ENCODE measurements around the gene DCUN1D3. TPM values are rescaled to one million over a fixed set of nuclear protein-coding genes. Genes with fewer than 3 reads are reported as not detected.
"Not testable (repeated sequence)": the region's sequence is repeated elsewhere in the genome, so short reads cannot be mapped to it uniquely, and the experiment has no call there.

The DCUN1D3 gene
- total RNA-seq, 1 donor from 2014 or later, result 24.2 TPM

DNA sequence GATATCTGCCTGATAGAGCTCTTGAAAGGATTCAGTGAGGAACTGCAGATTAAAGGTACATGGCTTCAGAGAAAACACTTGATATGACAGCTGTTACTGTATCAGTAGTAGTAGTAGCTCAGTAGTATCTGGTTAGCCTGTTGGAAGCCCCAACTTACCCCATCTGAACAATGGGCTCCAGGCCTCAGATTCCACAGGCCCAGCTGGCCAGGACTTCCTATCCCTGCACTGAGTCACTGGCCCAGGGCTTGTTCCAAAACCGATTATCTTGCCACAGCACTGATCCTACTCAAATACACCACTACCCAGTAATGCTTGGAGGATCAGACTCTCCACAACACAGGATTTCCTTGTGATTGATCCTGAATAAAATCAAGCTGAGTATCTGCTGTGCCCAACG is 32.6 kb downstream of the DCUN1D3 start:
- no peak for DNase-seq (ENCODE audit: low spot score, unreplicated experiment)
- peaks cover 4% of the 10 kb centered on the region for H3K36me3 Mint-ChIP-seq (ENCODE audit: insufficient read depth)
- H3K4me1 Mint-ChIP-seq (ENCODE audit: low read depth), result peaks cover 19% of the 10 kb centered on the region
- peak overlapping the region; percentile 54 for H3K27ac Mint-ChIP-seq
- no peaks in the 10 kb centered on the region for H3K27me3 Mint-ChIP-seq
- no peak for TF ChIP-seq CTCF (IDR thresholded peaks at IDR 0.05; ENCODE audit: unreplicated experiment)
- H3K4me3 Mint-ChIP-seq (ENCODE audit: low read depth), result no peak overlapping the region
- H3K9me3 Mint-ChIP-seq (ENCODE audit: low read depth), result peaks cover 3% of the 10 kb centered on the region

GRCh38 chr16:20866801-20867200 is 33.4 kb downstream of the DCUN1D3 start:
- H3K27ac Mint-ChIP-seq, result peak overlapping the region; percentile 53
- no peak for TF ChIP-seq CTCF (IDR thresholded peaks at IDR 0.05; ENCODE audit: unreplicated experiment)
- no peaks in the 10 kb centered on the region for H3K27me3 Mint-ChIP-seq

DNA sequence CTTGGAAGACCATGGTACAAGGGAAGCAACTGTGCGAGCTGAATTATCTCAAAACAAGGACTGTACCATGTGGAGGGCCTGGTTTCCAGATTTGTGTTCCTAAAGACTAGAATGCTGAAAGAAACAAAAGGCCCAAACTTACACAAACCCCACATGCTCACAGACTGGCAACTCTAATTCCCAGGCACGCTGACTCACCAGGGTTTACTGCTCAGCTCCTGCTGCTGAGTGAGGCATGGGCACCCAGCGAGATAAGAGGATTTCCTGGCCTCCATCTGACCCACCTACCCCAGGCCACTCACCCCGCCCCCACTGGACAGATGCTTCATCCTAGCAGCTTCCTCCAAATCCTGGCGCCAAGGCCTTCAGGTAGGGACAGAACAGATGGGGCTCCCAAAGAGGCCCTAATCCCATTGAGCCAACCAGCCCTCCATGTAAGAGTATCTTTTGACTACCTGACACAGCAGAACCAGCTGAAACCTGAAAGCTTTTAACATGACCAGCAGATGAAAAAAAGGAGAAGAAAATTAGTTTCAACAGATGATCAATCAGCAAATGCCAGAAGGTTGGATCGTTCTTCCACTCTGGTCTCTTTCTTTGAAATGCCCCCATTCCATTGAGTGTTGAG is 33.9 kb downstream of the DCUN1D3 start:
- Mint-ChIP-seq H3K36me3 (ENCODE audit: insufficient read depth) (peaks cover 7% of the 10 kb centered on the region), H3K4me3 (ENCODE audit: low read depth) (no peak overlapping the region), H3K27me3 (no peaks in the 10 kb centered on the region), H3K27ac (peak overlapping the region; percentile 78), H3K4me1 (ENCODE audit: low read depth) (peaks cover 11% of the 10 kb centered on the region), H3K9me3 (ENCODE audit: low read depth) (peaks cover 3% of the 10 kb centered on the region)
- no peak for DNase-seq (ENCODE audit: low spot score, unreplicated experiment)
- TF ChIP-seq CTCF (IDR thresholded peaks at IDR 0.05; ENCODE audit: unreplicated experiment), result no peak

More at GRCh38 chr16:20866801-20867200, 33.4 kb downstream of the DCUN1D3 start:
- Mint-ChIP-seq H3K4me1 (ENCODE audit: low read depth) (peaks cover 14% of the 10 kb centered on the region), H3K4me3 (ENCODE audit: low read depth) (no peak overlapping the region), H3K36me3 (ENCODE audit: insufficient read depth) (peaks cover 7% of the 10 kb centered on the region), H3K9me3 (ENCODE audit: low read depth) (peaks cover 3% of the 10 kb centered on the region)
- no peak for DNase-seq (ENCODE audit: low spot score, unreplicated experiment)

DNA sequence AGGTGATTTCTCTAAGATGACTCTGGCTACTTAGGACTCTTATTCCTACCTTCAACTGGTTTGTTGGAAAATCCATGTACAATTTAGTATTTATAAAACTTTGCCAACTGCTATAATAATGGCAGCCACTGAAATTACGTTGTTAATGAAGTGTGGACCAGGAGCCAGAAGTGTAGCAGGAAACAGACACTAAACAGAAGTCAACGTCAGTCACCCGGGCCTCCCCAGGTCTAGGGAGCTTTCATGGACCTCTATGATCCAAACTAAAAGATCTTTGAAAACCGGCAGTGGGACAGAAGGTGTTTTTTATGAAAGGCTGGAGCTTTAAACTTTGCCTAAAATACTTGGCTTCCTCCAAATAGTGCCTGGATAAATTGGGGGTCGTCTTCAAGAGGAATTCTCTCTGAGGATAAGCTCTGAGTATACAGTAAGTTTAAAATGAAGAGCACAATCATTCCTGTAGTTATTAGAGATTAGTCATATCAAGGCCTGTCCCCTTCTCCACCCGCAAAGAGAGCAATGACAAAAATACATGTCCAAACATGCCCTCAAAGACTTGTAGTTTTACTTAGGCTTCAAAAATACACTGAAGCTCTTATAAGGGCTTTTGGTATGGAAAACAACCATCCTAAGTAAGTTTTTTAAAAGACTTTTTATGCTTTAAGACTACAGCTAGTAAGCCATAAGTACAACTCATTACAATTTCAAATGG is 34.6 kb downstream of the DCUN1D3 start:
- no peaks in the 10 kb centered on the region for H3K27me3 Mint-ChIP-seq

DNA sequence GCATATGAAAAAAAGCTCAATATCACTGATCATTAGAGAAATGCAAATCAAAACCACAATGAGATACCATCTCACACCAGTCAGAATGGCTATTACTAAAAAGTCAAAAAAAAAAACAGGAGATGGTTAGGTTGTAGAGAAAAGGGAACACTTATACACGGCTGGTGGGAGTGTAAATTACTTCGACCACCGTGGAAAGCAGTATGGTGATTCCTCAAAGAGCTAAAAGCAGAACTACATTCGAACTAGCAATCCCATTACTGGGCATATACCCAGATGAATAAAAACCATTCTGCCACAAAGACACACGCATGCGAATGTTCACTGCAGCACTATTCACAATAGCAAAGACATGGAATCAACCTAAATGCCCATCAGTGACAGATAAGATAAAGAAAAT is 35.8 kb downstream of the DCUN1D3 start:
- H3K9me3 Mint-ChIP-seq (ENCODE audit: low read depth); H3K4me3 Mint-ChIP-seq (ENCODE audit: low read depth); DNase-seq (ENCODE audit: low spot score, unreplicated experiment); H3K4me1 Mint-ChIP-seq (ENCODE audit: low read depth); H3K27me3 Mint-ChIP-seq: not testable (repeated sequence)
- Mint-ChIP-seq H3K27ac (peak overlapping the region; percentile 31), H3K36me3 (ENCODE audit: insufficient read depth) (peaks cover 14% of the 10 kb centered on the region)

More for the DNA sequence above, 34.6 kb downstream of the DCUN1D3 start:
- Mint-ChIP-seq H3K36me3 (ENCODE audit: insufficient read depth) (peaks cover 7% of the 10 kb centered on the region), H3K4me3 (ENCODE audit: low read depth) (no peak overlapping the region), H3K9me3 (ENCODE audit: low read depth) (peaks cover 3% of the 10 kb centered on the region), H3K4me1 (ENCODE audit: low read depth) (peaks cover 8% of the 10 kb centered on the region), H3K27ac (peak overlapping the region; percentile 78)
- DNase-seq (ENCODE audit: low spot score, unreplicated experiment), result no peak
- no peak for TF ChIP-seq CTCF (IDR thresholded peaks at IDR 0.05; ENCODE audit: unreplicated experiment)
